AG08396 (cell line): Measurements from ENCODE around the gene CHKA.

Experiments used
- DNase-seq: peaks from one replicate; pipeline ENCODE4 v3.0.0; 2012; ENCODE audit warnings: low spot score, mixed read lengths

The CHKA gene

DNA sequence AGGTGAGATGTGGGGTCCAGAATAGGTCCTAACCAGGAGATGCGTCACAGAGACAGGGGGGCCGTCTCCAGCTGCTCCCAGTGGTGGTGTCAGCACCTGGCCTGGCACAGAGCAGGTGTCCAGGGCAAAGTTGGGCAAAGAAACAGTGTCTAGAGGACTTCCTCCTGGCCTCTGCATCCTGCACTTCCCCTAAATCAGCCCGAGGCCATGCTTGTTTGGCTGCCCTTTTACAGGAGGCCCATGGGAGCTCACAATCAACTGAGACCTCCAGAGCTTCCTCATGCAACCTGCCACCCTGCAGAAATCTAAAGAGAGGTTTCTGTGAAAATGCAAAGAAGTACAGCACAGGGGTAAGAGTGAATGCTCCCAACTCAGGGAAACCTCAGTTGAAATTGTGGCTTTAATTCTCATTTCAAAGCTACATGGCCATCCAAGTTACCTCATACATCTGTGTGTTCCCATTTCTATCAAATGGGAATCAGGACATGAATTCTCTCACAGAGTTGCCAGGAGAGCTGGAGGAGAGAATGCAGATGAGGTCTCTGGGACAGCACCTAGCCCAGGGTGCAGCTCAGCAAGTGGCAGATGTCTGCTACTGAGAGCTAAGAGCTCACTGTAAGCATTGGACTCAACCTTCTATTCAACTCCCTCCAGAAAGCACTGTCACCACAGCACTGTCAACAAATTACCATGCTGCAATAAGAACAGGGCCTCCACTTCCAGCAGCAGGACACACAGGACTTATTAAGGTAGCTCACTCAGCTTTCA lies 49.7 kb downstream of the CHKA start:
- DNase-seq = no peak

GRCh38 chr11:68067991-68068390 lies 53.2 kb downstream of the CHKA start:
- no peak for DNase-seq

DNA sequence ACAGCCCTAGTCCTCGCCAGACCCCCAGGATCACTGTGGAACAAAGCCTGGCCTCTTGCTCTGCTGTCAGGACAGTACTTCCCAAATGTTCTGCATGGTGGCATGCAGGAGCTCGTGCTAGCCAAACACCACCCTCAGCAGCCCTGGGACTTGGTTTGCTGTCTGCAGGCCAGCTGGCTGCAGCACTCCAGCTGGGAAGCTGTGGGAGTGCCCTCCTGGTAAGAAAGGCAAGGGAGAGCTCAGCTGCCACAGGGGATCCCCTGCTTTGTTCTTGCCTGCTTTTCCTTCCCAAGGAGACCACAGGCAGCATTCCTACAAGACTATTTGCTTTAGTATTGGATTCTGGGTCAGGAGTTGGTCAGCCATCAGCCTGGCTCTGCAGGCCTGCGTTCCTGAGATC lies 54.4 kb downstream of the CHKA start:
- no peak for DNase-seq

DNA sequence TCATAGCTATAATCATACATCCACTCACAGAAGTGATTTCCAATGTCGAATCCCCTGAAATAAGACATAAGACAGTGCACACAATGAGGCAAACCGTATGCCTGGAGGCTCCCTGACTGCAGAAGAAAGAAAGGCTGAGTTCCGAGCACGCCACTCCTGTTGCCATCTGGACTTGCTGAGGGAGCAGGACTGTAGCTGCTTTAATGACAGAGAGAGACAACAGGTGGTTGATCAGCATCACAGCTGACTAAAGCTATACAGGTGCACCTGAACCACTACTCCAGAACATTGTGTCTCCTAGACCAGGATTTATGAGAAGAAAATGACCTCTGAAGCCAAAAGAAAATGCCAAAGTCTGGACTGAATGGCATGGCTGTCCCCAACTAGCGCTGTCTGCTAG lies 55.3 kb downstream of the CHKA start:
- no peak for DNase-seq

DNA sequence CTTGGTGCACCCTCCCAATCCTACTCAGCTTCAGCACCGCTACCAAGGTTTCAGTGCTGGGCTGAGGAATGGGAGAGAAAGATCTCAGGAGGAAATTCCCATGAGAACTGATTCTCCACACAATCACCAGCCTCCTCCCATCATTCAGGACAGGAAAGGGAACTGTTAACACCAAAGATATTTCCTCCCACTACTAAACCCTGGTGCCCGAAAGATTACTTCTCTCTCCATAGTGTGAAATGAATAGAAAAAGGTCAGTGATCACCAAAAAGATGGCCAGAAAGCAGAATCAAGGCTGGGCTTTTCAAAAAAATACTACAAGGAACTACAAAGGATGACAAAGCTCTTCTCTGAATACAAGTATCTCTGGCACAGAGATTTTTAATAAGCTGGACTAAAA lies 56.3 kb downstream of the CHKA start:
- DNase-seq = no peak

DNA sequence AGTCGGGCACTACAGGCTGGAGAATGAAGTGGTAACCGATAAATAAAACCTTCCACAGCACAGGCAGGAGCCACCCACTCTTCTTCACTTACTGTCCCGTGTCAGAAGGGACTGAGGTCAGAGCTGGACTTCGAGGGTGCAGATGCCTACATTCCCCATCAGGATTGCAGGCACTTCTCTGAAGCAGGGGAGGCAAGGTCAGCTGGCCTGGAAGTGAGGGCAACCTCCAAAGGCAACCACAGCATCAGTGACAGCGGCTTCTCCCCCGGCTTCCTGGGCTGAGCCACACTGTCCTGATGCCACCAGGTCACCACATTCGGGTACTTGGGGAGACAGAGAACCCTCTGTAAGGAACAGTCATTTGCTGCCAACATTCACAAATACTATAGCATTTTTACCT lies 59.7 kb downstream of the CHKA start:
- DNase-seq = no peak

GRCh38 chr11:68057807-68058206 lies 63.4 kb downstream of the CHKA start:
- no peak for DNase-seq

GRCh38 chr11:68056317-68057285 lies 64.6 kb downstream of the CHKA start:
- DNase-seq = no peak

DNA sequence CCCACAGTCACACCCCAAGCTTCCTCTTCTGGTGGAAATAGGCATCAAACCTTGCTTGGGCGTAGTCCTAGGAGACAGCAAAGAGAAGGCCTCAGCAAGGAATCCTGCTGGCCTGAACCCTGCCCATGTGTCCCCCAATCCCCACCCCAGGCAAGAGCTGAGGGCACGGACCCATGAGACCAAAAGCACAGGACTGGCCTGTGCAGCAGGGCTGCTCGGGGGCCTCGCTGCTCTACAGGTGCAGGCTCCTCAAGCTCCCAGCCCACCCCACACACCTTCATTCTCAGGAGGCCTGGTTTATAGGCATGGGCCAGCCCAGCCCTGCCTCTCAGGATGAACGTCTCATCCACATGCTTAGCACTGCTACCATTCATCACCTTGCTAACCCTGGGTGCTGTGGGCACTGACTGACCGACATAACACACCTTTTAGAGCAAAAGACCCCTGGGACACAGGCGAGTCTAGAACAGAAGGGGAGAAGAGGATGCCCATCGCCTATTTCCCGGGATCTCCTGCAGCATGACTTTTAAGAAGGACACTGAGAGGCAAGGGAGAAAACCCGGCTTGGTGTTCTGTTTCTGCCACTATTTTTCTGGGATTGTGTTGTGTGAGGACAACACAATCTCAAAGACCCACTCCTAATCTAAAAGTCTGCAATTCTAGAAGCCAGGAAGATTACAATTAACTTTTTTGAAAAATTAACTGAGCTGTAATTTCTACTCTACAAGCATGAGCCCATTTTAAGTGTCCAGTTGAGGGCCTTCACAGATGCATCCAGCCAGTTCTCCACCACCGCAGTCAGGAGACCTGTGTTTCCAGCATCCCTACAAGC lies 67.0 kb downstream of the CHKA start:
- DNase-seq = no peak

DNA sequence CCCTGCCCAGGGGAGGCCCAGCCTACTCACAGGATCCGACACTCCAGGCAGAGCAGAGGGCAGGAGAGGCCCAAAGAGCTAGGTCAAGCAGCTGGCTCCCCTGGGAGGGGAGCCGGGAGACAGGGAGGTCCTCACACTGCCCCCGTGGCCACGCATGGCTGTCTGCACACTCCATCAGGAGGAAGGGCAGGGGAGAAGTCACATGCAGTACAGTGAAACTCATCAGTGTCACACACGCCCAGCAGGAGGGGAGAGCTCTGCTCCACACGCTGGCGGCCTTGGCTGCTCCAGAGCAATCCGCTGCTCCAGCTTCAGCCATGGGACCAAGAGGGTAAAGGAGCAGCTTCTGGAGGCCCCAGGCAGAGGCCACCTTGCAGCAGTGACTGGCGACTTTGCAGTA lies 68.1 kb downstream of the CHKA start:
- no peak for DNase-seq

- no peak for DNase-seq
These were observed 68.9 kb downstream of the CHKA start for GRCh38 chr11:68052137-68052873.

DNA sequence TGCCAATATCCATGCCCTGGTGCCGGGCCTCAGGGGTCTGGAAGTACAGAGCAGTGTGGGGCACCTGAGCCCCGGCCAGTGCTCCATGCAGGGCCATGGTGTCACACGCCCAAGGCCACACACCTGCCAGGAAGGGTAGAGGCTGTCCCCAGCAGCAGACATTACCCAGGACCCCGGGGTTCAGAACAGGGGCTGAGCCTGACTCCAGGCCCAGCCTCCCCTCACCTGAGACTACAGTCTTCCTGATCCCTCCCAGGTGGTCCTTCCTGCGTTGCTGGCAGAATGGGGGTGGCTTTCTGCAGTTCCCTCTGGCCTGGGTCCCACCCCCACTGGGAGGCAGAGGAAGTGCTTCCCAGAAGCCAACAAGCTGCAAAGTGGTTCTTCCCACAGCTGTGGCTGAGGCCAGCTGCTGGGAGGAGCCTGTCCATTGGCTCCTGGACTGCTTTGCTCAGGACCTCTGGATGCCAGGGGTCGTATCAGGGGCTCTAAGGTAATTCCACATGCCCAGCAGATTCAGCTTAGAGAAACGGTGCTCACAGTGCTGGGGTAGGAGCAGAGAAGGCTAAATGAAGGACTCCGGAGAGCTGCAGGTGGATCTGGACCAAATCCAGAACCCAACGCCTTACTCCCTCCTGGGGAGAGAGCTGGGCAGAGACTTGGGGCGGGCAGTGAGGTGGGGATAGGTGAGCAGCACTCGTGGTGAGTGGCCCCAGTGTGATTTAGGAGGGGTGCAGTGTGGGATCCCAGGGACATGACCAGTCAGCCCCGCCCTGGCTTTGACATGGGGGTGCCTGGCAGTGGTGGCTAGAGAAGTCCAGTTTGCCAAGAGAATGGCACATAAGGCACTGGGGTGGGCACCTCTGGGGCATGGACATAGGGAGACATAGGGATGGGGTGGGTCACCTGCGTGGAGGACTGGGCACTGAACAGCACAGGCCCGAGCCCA lies 69.7 kb downstream of the CHKA start:
- peak; percentile 20 for DNase-seq

DNA sequence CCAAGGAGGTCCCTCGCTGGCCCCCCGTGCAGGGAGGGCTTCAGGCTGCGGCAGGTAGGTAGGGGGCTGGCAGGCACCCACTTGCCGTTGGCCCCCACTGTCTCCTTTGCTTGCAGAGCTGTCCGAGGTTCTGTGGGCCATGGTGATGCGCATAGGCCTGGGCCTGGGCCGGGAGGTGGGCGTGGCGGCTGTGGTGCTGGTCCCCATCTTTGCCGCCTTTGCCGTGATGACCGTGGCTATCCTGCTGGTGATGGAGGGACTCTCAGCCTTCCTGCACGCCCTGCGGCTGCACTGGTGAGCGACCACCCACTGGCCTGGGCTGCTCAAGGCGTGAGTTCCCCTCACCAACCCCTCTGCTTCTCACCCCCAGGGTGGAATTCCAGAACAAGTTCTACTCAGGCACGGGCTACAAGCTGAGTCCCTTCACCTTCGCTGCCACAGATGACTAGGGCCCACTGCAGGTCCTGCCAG lies 70.8 kb downstream of the CHKA start:
- DNase-seq = no peak

GRCh38 chr11:68049509-68050370 lies 71.4 kb downstream of the CHKA start:
- no peak for DNase-seq

DNA sequence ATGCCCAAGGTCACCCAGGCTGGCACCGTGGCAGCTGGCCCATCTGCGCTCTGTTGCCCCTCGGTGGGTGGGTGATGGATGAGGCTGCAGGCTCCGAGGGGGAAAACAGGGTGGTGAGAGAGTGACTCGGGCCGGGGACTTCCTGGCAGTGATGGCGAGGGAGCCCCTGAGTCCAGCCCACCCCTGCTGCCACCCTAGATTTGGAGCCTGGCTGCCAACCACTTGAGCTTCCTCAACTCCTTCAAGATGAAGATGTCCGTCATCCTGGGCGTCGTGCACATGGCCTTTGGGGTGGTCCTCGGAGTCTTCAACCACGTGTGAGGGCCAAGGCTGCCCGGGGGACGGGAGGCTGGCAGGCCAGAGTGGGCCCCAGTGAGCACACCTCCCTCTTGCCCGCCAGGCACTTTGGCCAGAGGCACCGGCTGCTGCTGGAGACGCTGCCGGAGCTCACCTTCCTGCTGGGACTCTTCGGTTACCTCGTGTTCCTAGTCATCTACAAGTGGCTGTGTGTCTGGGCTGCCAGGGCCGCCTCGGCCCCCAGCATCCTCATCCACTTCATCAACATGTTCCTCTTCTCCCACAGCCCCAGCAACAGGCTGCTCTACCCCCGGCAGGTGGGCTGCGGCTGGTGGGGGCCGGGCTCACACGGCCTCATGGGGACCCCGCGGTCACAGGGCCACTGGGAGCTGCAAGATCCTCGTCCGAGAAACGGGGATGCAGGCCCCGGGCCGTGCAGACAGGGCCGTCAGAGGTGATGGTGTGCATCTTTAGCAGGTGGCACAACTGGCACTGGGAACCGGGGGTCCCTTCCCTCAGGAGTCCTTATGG lies 72.3 kb downstream of the CHKA start:
- peak; percentile 6 for DNase-seq

DNA sequence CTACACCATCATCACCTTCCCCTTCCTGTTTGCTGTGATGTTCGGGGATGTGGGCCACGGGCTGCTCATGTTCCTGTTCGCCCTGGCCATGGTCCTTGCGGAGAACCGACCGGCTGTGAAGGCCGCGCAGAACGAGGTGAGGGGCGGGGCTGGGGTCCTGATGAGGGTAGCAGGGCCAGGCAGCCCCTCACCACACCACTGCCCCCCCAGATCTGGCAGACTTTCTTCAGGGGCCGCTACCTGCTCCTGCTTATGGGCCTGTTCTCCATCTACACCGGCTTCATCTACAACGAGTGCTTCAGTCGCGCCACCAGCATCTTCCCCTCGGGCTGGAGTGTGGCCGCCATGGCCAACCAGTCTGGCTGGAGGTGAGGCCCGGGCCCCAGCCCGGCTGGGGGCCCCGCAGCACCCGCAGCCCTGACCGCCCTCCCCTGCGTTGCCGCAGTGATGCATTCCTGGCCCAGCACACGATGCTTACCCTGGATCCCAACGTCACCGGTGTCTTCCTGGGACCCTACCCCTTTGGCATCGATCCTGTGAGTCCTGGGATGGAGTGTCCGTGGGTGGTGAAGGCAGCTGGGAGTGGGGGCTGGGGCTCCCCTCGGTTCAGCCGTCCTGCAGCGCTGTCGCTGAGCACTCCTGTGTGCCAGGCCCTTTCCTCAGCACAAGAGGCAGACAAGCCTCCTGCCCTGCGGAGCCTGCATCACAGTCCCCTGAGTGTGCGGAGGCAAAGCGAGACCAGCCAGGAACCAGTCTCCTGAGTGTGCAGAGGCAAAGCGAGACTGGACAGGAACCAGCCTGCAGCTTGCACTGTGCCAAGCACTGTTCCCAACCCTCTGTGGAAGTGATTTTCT lies 73.5 kb downstream of the CHKA start:
- DNase-seq = peak; percentile 19

- DNase-seq = no peak
These were observed 76.3 kb downstream of the CHKA start for GRCh38 chr11:68044898-68045351.
